Duodenal mucosa (tissue), 2 donors: ENCODE data around the gene KIAA0232.

Source experiments
- H3K27ac ChIP-seq: one replicate; pipeline ENCODE4 v1.7.0; 2013; ENCODE audit warnings: low read depth, low read length
- H3K27me3 ChIP-seq, 2 donors: one replicate each; pipeline ENCODE4 v1.7.0; 2013; ENCODE audit warnings: low read length in 2 of 2, control low read depth in 1 of 2; ENCODE audit not compliant: insufficient read depth in 2 of 2, control insufficient read depth in 1 of 2
- H3K36me3 ChIP-seq, 2 donors: one replicate each; pipeline ENCODE4 v1.7.0; 2013; ENCODE audit warnings: low read length in 2 of 2, control low read depth in 1 of 2; ENCODE audit not compliant: insufficient read depth in 2 of 2, control insufficient read depth in 1 of 2
- H3K4me1 ChIP-seq, 2 donors: one replicate each; pipeline ENCODE4 v1.7.0; 2013; ENCODE audit warnings: low read length in 2 of 2, control low read depth in 1 of 2; ENCODE audit not compliant: insufficient read depth in 2 of 2, control insufficient read depth in 1 of 2
- H3K4me3 ChIP-seq, 2 donors: one replicate each; pipeline ENCODE4 v1.7.0; 2013; ENCODE audit warnings: low read length in 2 of 2, low read depth in 1 of 2
- H3K9ac ChIP-seq, 2 donors: one replicate each; pipeline ENCODE4 v1.7.0; 2013; ENCODE audit warnings: low read length in 2 of 2, low read depth in 1 of 2
- H3K9me3 ChIP-seq, 2 donors: one replicate each; pipeline ENCODE4 v1.7.0; 2013; ENCODE audit warnings: low read length in 2 of 2, control low read depth in 1 of 2; ENCODE audit not compliant: control insufficient read depth in 1 of 2

The KIAA0232 gene

DNA sequence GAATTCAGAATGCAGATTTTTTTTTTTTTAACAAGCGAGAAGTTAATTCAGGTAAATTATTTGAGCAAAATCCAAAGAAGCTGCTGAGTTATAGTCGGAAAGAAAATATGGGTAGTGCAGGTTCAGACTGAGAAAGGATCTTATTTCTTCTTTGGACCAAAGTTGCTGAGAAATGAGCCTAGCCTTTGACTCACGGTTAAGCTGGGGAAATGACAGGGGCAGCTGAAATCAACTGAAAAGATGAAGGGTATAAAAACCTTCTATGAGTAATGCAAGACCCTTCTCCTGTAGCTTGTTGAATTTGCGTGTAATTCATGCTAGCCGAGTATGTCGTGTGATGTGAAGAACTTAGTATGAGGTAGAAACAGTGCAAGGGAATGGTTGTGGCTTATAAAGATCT lies 63.0 kb downstream of the KIAA0232 start:
- Histone ChIP-seq H3K9me3 (no peaks in the 10 kb centered on the region), H3K4me3 (no peak overlapping the region), H3K4me1 (no peaks in the 10 kb centered on the region), H3K27me3 (no peaks in the 10 kb centered on the region), H3K27ac (no peak overlapping the region), H3K9ac (no peak overlapping the region), H3K36me3 (peaks cover 13 to 33% of the 10 kb centered on the region in 2 donors)

DNA sequence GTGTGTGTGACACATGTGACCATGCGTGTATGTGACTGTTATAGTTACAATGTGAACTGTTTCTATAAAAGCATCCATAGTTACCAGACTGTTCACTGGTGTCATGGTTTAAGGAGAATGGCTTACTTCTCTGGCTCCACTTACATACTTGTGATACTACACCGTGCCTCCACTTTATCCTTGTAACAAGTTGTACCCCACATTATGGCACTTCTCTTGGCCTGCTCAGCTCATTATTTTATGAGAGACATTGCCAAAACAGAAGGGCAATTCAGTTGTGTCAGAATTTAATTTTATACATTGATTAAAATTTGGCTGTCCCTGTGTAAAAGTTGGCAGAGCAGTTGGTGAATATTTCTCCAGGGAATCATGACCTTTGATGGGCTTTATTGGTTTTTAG lies 64.7 kb downstream of the KIAA0232 start:
- Histone ChIP-seq H3K4me3 (no peak overlapping the region), H3K36me3 (peaks cover 13 to 33% of the 10 kb centered on the region in 2 donors), H3K9me3 (peaks cover 0 to 4% of the 10 kb centered on the region in 2 donors), H3K9ac (no peak overlapping the region), H3K27ac (no peak overlapping the region), H3K27me3 (no peaks in the 10 kb centered on the region), H3K4me1 (no peaks in the 10 kb centered on the region)

DNA sequence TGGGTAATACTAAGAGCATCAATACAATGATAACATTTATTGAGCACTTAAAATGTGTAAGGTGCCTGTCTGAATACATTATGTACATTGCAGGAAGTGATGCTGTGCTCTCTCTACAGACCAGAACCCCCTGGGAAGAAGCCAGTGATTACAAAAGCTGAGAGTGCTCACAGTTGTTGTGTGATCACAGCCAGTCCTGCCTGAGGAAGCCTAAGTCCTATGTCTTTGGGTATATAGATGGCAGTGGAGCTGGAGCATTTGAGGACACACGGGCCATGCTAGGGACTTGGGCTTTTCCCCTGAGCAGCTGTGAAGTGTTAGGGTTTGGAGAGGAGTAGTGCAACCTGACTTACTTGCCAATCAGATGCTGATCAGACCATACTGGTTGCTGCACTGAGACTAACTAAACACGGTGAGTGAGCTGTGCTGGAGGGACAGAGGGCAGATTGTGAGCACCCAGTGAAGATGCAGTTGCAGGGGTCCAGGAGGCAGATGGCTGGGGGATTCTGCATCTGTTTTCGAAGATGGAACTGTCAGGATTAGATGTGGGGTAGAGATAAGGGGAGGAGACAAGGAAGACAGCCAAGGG lies 66.3 kb downstream of the KIAA0232 start:
- Histone ChIP-seq H3K27me3 (no peaks in the 10 kb centered on the region), H3K36me3 (peaks cover 18 to 35% of the 10 kb centered on the region in 2 donors), H3K4me3 (no peak overlapping the region), H3K9ac (no peak overlapping the region), H3K4me1 (no peaks in the 10 kb centered on the region), H3K27ac (no peak overlapping the region), H3K9me3 (peaks cover 0 to 8% of the 10 kb centered on the region in 2 donors)

DNA sequence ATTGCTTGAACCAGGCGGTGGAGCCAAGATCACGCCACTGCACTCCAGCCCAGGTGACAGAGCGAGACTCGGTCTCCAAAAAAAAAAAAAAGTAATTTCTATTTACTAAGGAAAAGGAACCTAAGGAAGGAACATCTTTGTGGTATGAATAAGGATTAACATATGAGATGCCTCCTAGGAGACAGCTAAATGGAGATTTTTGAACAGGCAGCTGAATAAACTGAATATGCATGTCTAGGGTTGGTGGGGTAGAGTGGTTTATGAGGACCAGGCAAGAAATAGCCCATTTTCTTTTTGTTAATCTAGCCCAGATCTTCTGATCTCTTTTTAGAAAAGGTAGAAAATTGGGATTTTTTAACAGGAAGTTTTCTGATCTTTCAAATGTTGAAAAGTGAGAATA lies 67.2 kb downstream of the KIAA0232 start:
- no peak overlapping the region for H3K4me3 ChIP-seq
- no peak overlapping the region for H3K9ac ChIP-seq
- H3K4me1 ChIP-seq, result no peaks in the 10 kb centered on the region
- H3K9me3 ChIP-seq, result peaks cover 0 to 8% of the 10 kb centered on the region in 2 donors
- H3K36me3 ChIP-seq, result peaks cover 18 to 33% of the 10 kb centered on the region in 2 donors
- H3K27me3 ChIP-seq, result no peaks in the 10 kb centered on the region
- H3K27ac ChIP-seq, result no peak overlapping the region

DNA sequence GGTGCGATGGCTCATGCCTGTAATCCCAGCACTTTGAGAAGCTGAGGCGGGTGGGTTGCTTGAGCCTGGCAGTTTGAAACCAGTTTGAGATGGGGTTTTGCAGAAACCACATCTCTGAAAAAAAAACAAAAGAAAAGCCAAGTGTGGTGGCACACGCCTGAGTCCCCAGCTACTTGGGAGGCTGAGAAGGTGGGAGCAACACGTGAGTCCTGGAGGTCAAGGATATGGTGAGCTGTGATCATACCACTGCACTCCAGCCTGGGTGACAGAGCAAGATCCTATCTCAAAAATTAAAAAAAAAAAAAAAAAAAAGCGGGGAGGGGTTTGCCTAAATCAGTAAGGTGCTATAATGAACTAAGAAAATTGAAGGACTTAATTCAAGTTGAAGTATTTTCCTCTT lies 68.9 kb downstream of the KIAA0232 start:
- Histone ChIP-seq H3K9me3 (peaks cover 0 to 8% of the 10 kb centered on the region in 2 donors), H3K9ac (no peak overlapping the region), H3K36me3 (peaks cover 13 to 18% of the 10 kb centered on the region in 2 donors), H3K4me3 (no peak overlapping the region), H3K27me3 (no peaks in the 10 kb centered on the region), H3K27ac (no peak overlapping the region), H3K4me1 (peaks cover 3 to 5% of the 10 kb centered on the region in 2 donors)

DNA sequence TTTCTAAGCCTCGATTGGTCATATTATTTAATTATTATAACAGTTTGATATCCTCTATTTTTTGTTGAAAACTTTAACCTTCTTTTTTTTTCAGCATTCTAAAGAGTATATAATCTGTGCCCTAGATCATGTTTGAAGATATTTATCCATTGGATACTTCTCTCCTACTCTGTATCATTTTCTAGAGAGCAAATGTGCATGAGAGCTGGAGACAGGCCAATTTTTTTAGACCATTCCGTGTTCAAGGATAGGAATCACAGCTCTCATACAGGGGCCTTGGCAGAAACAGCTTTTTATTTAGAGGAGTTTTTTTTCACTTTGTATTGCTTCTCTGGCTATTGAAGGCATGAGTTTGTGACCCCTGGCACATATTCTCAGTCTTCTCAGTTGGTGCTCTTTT lies 69.4 kb downstream of the KIAA0232 start:
- Histone ChIP-seq H3K4me1 (peaks cover 3 to 5% of the 10 kb centered on the region in 2 donors), H3K9ac (no peak overlapping the region), H3K27ac (no peak overlapping the region)

DNA sequence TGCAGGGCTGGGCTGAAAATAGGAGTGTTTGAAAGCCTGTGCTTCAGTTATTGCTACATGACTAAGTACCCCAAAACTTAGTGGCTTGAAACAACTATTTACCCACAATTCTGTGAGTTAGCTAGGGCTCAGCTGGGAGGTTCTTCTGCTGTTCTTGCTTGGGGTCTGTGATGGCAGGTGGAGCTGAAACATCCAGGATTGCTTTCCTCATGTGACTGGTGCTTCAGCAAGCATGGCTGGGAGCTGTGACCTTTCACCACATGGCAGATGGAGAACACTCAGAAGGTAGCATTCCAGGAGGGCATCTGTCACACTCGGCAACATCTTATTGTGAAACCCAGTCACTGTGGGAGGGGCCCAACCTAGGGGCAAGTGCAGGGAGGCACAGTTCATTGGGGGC lies 70.1 kb downstream of the KIAA0232 start:
- Histone ChIP-seq H3K27ac (no peak overlapping the region), H3K27me3 (no peaks in the 10 kb centered on the region), H3K36me3 (peaks cover 19 to 25% of the 10 kb centered on the region in 2 donors), H3K4me1 (peaks cover 3 to 5% of the 10 kb centered on the region in 2 donors), H3K9me3 (peaks cover 0 to 8% of the 10 kb centered on the region in 2 donors), H3K4me3 (no peak overlapping the region), H3K9ac (no peak overlapping the region)

More for the DNA sequence above, 69.4 kb downstream of the KIAA0232 start:
- Histone ChIP-seq H3K4me3 (no peak overlapping the region), H3K27me3 (no peaks in the 10 kb centered on the region), H3K36me3 (peaks cover 13 to 18% of the 10 kb centered on the region in 2 donors), H3K9me3 (peaks cover 0 to 8% of the 10 kb centered on the region in 2 donors)

DNA sequence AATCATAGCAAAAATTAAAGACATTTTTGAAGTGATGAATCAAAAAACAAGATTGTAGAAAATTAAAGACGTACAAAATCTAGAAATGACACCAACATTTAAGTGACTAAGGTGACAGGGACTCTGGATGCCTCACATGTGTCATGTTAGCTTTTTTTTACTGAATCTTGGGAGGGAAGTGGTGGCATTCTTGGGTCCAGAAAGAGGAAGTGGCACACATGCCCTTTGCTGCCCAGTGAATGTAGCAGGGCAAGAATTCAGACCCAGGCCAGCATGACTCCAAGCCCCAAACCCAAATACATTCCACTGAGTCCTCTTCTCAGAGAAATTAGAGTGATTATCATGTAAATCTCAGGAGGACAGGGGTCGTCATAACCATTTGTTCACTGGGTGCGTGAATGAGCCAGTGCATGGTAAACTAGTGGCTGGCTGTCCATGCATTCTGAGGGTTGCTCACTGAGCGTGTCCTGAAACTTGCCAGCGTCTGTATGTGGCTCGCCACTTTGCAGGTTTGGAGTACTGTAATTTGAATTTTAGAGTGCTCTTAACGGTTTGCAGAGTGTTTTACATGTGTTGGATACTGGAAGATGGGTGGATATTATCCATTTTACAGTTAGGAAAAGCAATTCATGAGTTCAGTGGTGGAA lies 71.7 kb downstream of the KIAA0232 start:
- H3K4me3 ChIP-seq, result no peak overlapping the region
- H3K4me1 ChIP-seq, result peaks cover 3 to 5% of the 10 kb centered on the region in 2 donors
- H3K27me3 ChIP-seq, result no peaks in the 10 kb centered on the region
- no peak overlapping the region for H3K9ac ChIP-seq
- no peak overlapping the region for H3K27ac ChIP-seq
- H3K36me3 ChIP-seq, result peaks cover 19 to 23% of the 10 kb centered on the region in 2 donors
- peaks cover 0 to 8% of the 10 kb centered on the region in 2 donors for H3K9me3 ChIP-seq

DNA sequence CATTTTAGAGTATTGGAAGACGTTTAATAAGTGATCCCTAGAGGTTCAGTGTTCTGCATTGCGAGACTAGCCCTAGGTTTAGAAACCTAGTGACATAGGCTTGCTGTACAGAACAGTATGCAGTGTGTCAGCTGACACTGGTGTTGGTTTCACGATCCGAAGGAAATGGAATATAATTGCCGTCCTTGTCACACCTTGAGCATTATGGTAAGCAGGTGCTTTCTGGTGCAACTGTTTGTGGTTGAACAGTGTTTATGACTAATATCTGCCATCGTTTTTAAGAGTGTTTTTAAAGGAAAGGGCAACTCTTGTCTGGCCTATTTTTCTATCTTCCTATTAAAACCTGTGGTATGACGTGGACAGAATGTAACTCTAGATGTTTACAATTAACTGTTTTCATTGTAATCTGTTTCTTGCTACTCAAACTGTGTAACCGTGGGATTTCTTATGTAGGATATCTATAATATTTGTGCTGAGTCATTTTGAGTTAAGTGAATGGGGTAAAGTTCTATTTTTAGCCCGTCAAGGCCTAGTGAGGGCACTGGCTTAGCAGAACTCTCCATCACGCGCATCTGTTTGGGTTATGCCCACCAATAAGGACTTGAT lies 73.3 kb downstream of the KIAA0232 start:
- H3K9ac ChIP-seq, result no peak overlapping the region
- peaks cover 0 to 8% of the 10 kb centered on the region in 2 donors for H3K9me3 ChIP-seq
- H3K4me3 ChIP-seq, result no peak overlapping the region
- H3K4me1 ChIP-seq, result peaks cover 3 to 5% of the 10 kb centered on the region in 2 donors
- H3K36me3 ChIP-seq, result peaks cover 28 to 33% of the 10 kb centered on the region in 2 donors
- H3K27me3 ChIP-seq, result no peaks in the 10 kb centered on the region
- H3K27ac ChIP-seq, result no peak overlapping the region

DNA sequence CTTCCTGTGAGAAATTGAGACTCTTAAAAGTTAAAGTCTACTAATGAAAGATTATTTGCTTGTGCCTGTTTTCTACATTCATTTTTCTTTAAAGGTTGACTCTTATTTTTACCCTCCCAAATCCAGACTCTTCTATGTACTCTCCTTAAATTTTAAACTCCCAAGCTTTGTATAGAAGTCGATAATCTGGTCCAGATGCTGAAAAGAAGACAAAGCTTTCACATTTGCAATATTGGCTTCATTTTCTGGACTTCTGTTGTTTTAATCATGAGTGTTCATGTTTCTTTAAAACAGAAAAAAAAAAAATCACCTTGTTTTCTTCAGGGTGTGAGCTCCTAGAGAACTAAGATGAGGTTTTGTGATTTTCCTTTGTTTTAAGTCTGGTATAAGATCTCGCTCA lies 73.9 kb downstream of the KIAA0232 start:
- peaks cover 0 to 8% of the 10 kb centered on the region in 2 donors for H3K9me3 ChIP-seq
- no peaks in the 10 kb centered on the region for H3K27me3 ChIP-seq
- H3K4me1 ChIP-seq, result peaks cover 3 to 5% of the 10 kb centered on the region in 2 donors
- peaks cover 34 to 39% of the 10 kb centered on the region in 2 donors for H3K36me3 ChIP-seq
- H3K9ac ChIP-seq, result no peak overlapping the region
- H3K27ac ChIP-seq, result no peak overlapping the region
- H3K4me3 ChIP-seq, result no peak overlapping the region
